Heart left ventricle (tissue), 13 donors: Measurements from ENCODE around the gene LRRTM2.

Source experiments
- POLR2A ChIP-seq, 2 donors: fragments of 450-650 bp; IDR thresholded peaks; one replicate each; pipeline ENCODE4 v1.6.1; 2017; ENCODE audit warnings: antibody characterized with exemption in 2 of 2, mild to moderate bottlenecking in 2 of 2, moderate library complexity in 2 of 2
- TF ChIP-seq, protein P1 (sequence below), 12 donors: fragments of 200-600 bp; sonication (generic) in 4 of 12; IDR thresholded peaks; one replicate each; pipeline versions ENCODE4 v1.5.0 to v1.8.0; 2018 to 2022; ENCODE audit warnings: antibody characterized with exemption in 12 of 12, mild to moderate bottlenecking in 5 of 12
- donor health status: ischemic (EF 13 %, LVEDD 7.1; RV severe dilation, severe dysfunction).
- donor health status: DM: no; HTN: yes; CAD: no.
- donor health status: DM: no; HTN: no; CAD: no.
- donor health status: ischemic (EF 25% LVEDD 6.9; RV normal size, moderate dysfunction).
- donor health status: ischemic (EF 25% LVEDD 5.7; RV mildly dilated, moderate dysfunction).
- donor health status: ischemic (EF 35%, LVEDD 5.7; RV mildly dilated, moderate dysfunction).
- donor health status: nonischemic (EF 11% LVEDD 7.7; RV severe dilation, severe dysfunction).
- donor health status: DM: yes; HTN: yes; CAD: no.
- donor health status: PGD.
- donor health status: ischemic (EF 29% LVEDD 5.4; RV normal size, mild dysfunction).
- donor health status: nonischemic (EF 23%, LVEDD 6.1; RV moderate dilation, normal function).

DNA sequence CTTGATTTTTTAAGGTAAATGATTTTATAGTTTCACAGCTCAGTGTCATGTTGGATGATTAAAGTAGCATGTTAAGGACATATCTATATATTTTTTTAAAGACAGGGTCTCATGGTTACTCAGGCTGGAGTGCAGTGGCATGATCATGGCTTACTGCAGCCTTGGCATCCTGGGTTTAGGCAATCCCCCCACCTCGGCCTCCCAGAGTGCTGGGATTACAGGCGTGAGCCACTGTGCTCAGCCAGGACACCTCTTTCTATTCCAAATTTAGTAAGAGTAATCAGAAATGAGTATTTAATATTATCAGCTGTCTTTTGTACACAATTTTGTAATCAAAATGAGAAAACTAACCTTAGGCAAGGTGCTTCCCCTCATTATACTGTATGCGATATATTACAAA lies 38.6 kb upstream of the LRRTM2 start:
- TF ChIP-seq, protein P1, sequence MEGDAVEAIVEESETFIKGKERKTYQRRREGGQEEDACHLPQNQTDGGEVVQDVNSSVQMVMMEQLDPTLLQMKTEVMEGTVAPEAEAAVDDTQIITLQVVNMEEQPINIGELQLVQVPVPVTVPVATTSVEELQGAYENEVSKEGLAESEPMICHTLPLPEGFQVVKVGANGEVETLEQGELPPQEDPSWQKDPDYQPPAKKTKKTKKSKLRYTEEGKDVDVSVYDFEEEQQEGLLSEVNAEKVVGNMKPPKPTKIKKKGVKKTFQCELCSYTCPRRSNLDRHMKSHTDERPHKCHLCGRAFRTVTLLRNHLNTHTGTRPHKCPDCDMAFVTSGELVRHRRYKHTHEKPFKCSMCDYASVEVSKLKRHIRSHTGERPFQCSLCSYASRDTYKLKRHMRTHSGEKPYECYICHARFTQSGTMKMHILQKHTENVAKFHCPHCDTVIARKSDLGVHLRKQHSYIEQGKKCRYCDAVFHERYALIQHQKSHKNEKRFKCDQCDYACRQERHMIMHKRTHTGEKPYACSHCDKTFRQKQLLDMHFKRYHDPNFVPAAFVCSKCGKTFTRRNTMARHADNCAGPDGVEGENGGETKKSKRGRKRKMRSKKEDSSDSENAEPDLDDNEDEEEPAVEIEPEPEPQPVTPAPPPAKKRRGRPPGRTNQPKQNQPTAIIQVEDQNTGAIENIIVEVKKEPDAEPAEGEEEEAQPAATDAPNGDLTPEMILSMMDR (IDR thresholded peaks at IDR 0.05): no peak
- no peak for TF ChIP-seq POLR2A (IDR thresholded peaks at IDR 0.05)
